HepG2 (cell line): ENCODE data around the gene LENEP. TPM values are rescaled to one million over a fixed set of nuclear protein-coding genes. Genes with fewer than 3 reads are reported as not detected.

ENCODE experiments used
- ATAC-seq: fragments of 200-7000 bp; cut with Tn5 transposase; 3 replicates; pipeline ENCODE4 v1.9.1; 2020; ENCODE audit warnings: mild to moderate bottlenecking, moderate library complexity
- BruUV-seq: library from RNA; stranded (reverse); fragments of 400-500 nt; replicated peaks from 2 replicates; lab custom pipeline; 2021; lab: Mats Ljungman, UMichigan
- CTCF ChIA-PET: fragments of 300-600 bp; formaldehyde crosslinking; extraction: SDS; loops from one replicate; lab custom pipeline; 2021; ENCODE audit warnings: low total read pairs, inconsistent platforms, low intra/inter-chr PET ratio; lab: Yijun Ruan, JAX
- POLR2A ChIA-PET: fragments of 350-600 bp; sonication (Branson Sonifier 250); formaldehyde crosslinking; loops from one replicate; lab custom pipeline; 2020; ENCODE audit warnings: antibody characterized with exemption, inconsistent platforms; lab: Yijun Ruan, JAX
- DNase-seq: peaks from one replicate; pipeline ENCODE4 v3.0.0-alpha.2; 2015; ENCODE audit warnings: low spot score
- FAIRE-seq: peaks from 3 replicates; lab custom pipeline; 2011; peaks lifted over from hg19 to GRCh38; lab: Jason Lieb, UNC
- H2AFZ ChIP-seq: one replicate; pipeline ENCODE4 v1.6.1; 2011; ENCODE audit warnings: low read length, inconsistent platforms
- H3K27ac ChIP-seq: fragments of 300-600 bp; 3 replicates; pipeline ENCODE4 v1.8.0; 2011; ENCODE audit warnings: mixed run types, mild to moderate bottlenecking, mixed read lengths, low read length, inconsistent platforms; ENCODE audit not compliant: insufficient read depth; ENCODE audit errors: extremely low read length
- H3K27me3 ChIP-seq, 2 experiments: fragments of 200-600 bp in 1 of 2; 2 replicates in 1 of 2; 3 replicates in 1 of 2; pipeline versions ENCODE4 v1.6.0 to v1.8.0; 2011; ENCODE audit warnings: low read length in 2 of 2, mild to moderate bottlenecking in 2 of 2, moderate library complexity in 2 of 2, inconsistent platforms in 1 of 2; ENCODE audit not compliant: insufficient read depth in 2 of 2, control insufficient read depth in 1 of 2
- H3K36me3 ChIP-seq, 2 experiments: fragments of 200-600 bp in 1 of 2; replicated peaks in 1 of 2; 2 replicates in 1 of 2; 3 replicates in 1 of 2; pipeline versions ENCODE4 v1.5.1 to v1.8.0; 2011; ENCODE audit warnings: low read length in 2 of 2, inconsistent platforms in 1 of 2; ENCODE audit not compliant: insufficient read depth in 2 of 2, control insufficient read depth in 1 of 2
- H3K4me1 ChIP-seq: 2 replicates; pipeline ENCODE4 v1.5.1; 2012; ENCODE audit warnings: low read length, inconsistent platforms; ENCODE audit not compliant: insufficient read depth
- H3K4me2 ChIP-seq: 2 replicates; pipeline ENCODE4 v1.6.0; 2011; ENCODE audit warnings: low read depth, low read length, inconsistent platforms
- H3K4me3 ChIP-seq, 3 experiments: fragments of 200-600 bp in 1 of 3; sonication (generic), shearing (Covaris generic) in 1 of 3; replicated peaks in 1 of 3; 2 replicates each; pipeline ENCODE4 v1.5.1; 2011 to 2016; ENCODE audit warnings: low read length in 3 of 3, inconsistent platforms in 2 of 3, low read depth in 2 of 3, mild to moderate bottlenecking in 2 of 3, control low read depth in 1 of 3, mixed read lengths in 1 of 3; ENCODE audit not compliant: insufficient read depth in 1 of 3
- H3K79me2 ChIP-seq: one replicate; pipeline ENCODE4 v1.6.1; 2011; ENCODE audit warnings: low read length, inconsistent platforms; ENCODE audit not compliant: insufficient read depth
- H3K9ac ChIP-seq: 2 replicates; pipeline ENCODE4 v1.6.0; 2011; ENCODE audit warnings: mild to moderate bottlenecking, low read depth, low read length, inconsistent platforms; ENCODE audit not compliant: insufficient read depth
- H3K9me3 ChIP-seq: 2 replicates; pipeline ENCODE4 v1.5.1; 2012; ENCODE audit warnings: mild to moderate bottlenecking, low read length
- H4K20me1 ChIP-seq: 2 replicates; pipeline ENCODE4 v1.6.0; 2011; ENCODE audit warnings: inconsistent platforms, mild to moderate bottlenecking, low read length, moderate library complexity; ENCODE audit not compliant: insufficient read depth
- KAT2B ChIP-seq: fragments of 150-350 bp; IDR thresholded peaks from 2 replicates; pipeline ENCODE4 v1.6.1; 2014; ENCODE audit warnings: low read depth, low read length, borderline replicate concordance
- PAF1 ChIP-seq: IDR thresholded peaks from 2 replicates; pipeline ENCODE4 v1.6.1; 2016; ENCODE audit warnings: missing genetic modification reagents, missing compliant biosample characterization
- ZNF558 ChIP-seq: sonication (generic); formaldehyde crosslinking; IDR thresholded peaks from 2 replicates; pipeline ENCODE4 v1.9.0; 2022; ENCODE audit warnings: mild to moderate bottlenecking, missing genetic modification reagents, borderline replicate concordance
- WGBS: methylation state at CpG from one replicate; pipeline ENCODE4 v1.1.6; 2017; ENCODE audit warnings: low lambda C conversion rate; 5-methylcytosine and 5-hydroxymethylcytosine counted together
- in situ Hi-C: cut with HindIII; loops from 2 replicates; pipeline ENCODE4 v1.10.0; 2017; ENCODE audit warnings: low pct_unique_long_range_greater_than_20kb; ENCODE audit not compliant: extremely low pct_ligation_motif_present
- intact Hi-C: fragments of 100-400 bp; cut with micrococcal nuclease; formaldehyde crosslinking; loops from one replicate; pipeline ENCODE4 v1.10.0; 2022; ENCODE audit not compliant: unreplicated experiment
- polyA plus RNA-seq, 8 experiments: library from polyadenylated mRNA; depleted of rRNA in 3 of 8; stranded (reverse) in 7 of 8; unstranded in 1 of 8; fragments of >200 nt; fragmentation: Illumina TruSeq in 4 of 8; extraction: Trizol in 4 of 8; gene quantifications; 2 replicates each; pipeline versions ENCODE4 v1.2.1 to v1.2.3, GENCODE V29; 2011 to 2016; ENCODE audit warnings: low read depth in 4 of 8, missing spikeins in 1 of 8, mixed read lengths in 1 of 8; ENCODE audit not compliant: insufficient read depth in 1 of 8
- total RNA-seq, 5 experiments: library from RNA; depleted of rRNA; stranded (reverse); fragments of >200 nt; fragmentation: Illumina TruSeq; extraction: Trizol; gene quantifications; 2 replicates each; pipeline ENCODE4 v1.2.3, GENCODE V29; 2016; ENCODE audit warnings: low read depth in 1 of 5
- TF ChIP-seq, protein P1 (sequence below): sonication (generic); formaldehyde crosslinking; IDR thresholded peaks from 2 replicates; pipeline ENCODE4 v1.4.0; 2020; ENCODE audit warnings: missing genetic modification reagents, borderline replicate concordance
- TF ChIP-seq, protein P2 (sequence below): sonication (generic); formaldehyde crosslinking; IDR thresholded peaks from 2 replicates; pipeline ENCODE4 v1.8.0; 2022; ENCODE audit warnings: mild to moderate bottlenecking, missing genetic modification reagents; ENCODE audit not compliant: insufficient replicate concordance
- TF ChIP-seq, protein P3 (sequence below): sonication (generic); formaldehyde crosslinking; IDR thresholded peaks from 2 replicates; pipeline ENCODE4 v1.5.1; 2020; ENCODE audit warnings: missing genetic modification reagents, mild to moderate bottlenecking, borderline replicate concordance

The LENEP gene
- total and polyA plus RNA-seq, 2 of the 13 experiments (the other 11 are each of a cell fraction or from before 2014, with no cell fraction given) = 0.29 TPM; not detected in 1

DNA sequence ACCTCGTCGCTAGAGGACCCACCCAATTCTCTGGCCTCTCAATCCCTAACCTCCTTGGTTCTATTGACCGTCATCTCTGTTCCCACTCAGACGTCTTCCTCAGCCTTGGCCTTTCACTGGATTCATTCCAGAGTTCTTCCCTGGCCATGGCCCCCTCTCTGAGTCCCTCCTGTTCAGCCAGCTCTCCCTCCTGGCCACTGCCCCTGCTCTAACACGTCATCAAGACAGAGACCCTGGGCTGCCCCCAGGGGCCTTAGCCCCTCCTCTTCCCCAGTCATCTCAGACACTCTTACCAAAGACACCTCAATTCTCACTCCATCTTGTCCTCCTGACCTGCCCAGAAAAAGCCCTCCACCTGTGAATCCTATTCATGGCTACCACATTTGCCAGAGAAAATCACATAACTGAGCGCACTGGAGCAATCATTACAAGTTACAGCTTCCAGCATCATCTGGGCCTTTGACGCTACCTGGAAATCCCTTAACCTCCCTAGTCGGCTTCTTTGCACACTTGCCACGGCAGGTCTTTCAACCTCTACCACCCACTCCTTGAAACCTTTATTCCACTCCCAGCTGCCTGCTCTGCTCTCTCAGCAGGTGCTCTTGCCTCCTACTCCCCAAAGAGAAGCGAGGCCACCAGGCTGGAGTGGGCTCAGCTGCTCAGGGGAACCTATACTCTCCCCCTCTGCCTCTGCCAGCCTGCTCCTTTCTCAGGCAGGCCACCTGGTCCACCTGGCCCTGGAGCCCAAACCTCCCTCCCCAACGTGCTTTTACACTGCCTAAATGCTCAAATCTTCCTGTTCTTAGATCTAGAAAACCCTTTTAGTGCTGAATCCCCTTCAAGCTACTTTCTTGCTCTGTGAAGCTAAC is 26.2 kb downstream of the LENEP start:
- H3K79me2 ChIP-seq = no peaks in the 10 kb centered on the region
- no peak overlapping the region for H2AFZ ChIP-seq
- H3K4me1 ChIP-seq = peaks cover 52% of the 10 kb centered on the region
- H3K9me3 ChIP-seq = no peaks in the 10 kb centered on the region
- no TSS peak for BruUV-seq
- H3K4me3 ChIP-seq = no peak overlapping the region
- no peak overlapping the region for H3K9ac ChIP-seq
- no peak for FAIRE-seq
- no peak overlapping the region for H3K27ac ChIP-seq
- in situ Hi-C loops = no loop called here
- 92% methylated on average over 11 of the region's 11 CpGs for WGBS
- H3K27me3 ChIP-seq = no peaks in the 10 kb centered on the region
- CTCF ChIA-PET = interaction anchor here (0.8 kb wide), 1 partner anchor 24 kb away, joined by 3 read pairs; no protein-coding TSS in a partner anchor
- H3K36me3 ChIP-seq = peaks cover 6 to 9% of the 10 kb centered on the region in 2 experiments; a peak in 2 of 5 replicates
- DNase-seq = no peak
- intact Hi-C loops = no loop called here
- no peaks in the 10 kb centered on the region for H4K20me1 ChIP-seq
- H3K4me2 ChIP-seq = no peak overlapping the region
- TF ChIP-seq KAT2B (no peak), ZNF558 (CRISPR knock-in tag) (no peak), PAF1 (CRISPR knock-in tag) (no peak)
- TF ChIP-seq, protein P1, sequence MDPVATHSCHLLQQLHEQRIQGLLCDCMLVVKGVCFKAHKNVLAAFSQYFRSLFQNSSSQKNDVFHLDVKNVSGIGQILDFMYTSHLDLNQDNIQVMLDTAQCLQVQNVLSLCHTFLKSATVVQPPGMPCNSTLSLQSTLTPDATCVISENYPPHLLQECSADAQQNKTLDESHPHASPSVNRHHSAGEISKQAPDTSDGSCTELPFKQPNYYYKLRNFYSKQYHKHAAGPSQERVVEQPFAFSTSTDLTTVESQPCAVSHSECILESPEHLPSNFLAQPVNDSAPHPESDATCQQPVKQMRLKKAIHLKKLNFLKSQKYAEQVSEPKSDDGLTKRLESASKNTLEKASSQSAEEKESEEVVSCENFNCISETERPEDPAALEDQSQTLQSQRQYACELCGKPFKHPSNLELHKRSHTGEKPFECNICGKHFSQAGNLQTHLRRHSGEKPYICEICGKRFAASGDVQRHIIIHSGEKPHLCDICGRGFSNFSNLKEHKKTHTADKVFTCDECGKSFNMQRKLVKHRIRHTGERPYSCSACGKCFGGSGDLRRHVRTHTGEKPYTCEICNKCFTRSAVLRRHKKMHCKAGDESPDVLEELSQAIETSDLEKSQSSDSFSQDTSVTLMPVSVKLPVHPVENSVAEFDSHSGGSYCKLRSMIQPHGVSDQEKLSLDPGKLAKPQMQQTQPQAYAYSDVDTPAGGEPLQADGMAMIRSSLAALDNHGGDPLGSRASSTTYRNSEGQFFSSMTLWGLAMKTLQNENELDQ (CRISPR knock-in tag) = no peak
- TF ChIP-seq, protein P2, sequence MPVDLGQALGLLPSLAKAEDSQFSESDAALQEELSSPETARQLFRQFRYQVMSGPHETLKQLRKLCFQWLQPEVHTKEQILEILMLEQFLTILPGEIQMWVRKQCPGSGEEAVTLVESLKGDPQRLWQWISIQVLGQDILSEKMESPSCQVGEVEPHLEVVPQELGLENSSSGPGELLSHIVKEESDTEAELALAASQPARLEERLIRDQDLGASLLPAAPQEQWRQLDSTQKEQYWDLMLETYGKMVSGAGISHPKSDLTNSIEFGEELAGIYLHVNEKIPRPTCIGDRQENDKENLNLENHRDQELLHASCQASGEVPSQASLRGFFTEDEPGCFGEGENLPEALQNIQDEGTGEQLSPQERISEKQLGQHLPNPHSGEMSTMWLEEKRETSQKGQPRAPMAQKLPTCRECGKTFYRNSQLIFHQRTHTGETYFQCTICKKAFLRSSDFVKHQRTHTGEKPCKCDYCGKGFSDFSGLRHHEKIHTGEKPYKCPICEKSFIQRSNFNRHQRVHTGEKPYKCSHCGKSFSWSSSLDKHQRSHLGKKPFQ (CRISPR knock-in tag) = no peak
- TF ChIP-seq, protein P3, sequence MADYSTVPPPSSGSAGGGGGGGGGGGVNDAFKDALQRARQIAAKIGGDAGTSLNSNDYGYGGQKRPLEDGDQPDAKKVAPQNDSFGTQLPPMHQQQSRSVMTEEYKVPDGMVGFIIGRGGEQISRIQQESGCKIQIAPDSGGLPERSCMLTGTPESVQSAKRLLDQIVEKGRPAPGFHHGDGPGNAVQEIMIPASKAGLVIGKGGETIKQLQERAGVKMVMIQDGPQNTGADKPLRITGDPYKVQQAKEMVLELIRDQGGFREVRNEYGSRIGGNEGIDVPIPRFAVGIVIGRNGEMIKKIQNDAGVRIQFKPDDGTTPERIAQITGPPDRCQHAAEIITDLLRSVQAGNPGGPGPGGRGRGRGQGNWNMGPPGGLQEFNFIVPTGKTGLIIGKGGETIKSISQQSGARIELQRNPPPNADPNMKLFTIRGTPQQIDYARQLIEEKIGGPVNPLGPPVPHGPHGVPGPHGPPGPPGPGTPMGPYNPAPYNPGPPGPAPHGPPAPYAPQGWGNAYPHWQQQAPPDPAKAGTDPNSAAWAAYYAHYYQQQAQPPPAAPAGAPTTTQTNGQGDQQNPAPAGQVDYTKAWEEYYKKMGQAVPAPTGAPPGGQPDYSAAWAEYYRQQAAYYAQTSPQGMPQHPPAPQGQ (CRISPR knock-in tag) = no peak
- TF ChIP-seq, all 625 proteins: peak for 0
- ATAC-seq = no peak
- POLR2A ChIA-PET = interaction anchor here (1.1 to 1.2 kb wide), 2 partner anchors 19 to 25 kb away, joined by 4 to 5 read pairs; no protein-coding TSS in a partner anchor
